HEK293T (cell line): ENCODE data around the gene ZACN.

ENCODE experiments used
- CTCF ChIA-PET: fragments of 350-600 bp; formaldehyde crosslinking; extraction: SDS; loops from one replicate; lab custom pipeline; 2021; ENCODE audit warnings: antibody characterized with exemption, inconsistent platforms; lab: Yijun Ruan, JAX
- POLR2A ChIA-PET: fragments of 350-600 bp; formaldehyde crosslinking; extraction: SDS; loops from one replicate; lab custom pipeline; 2020; ENCODE audit warnings: antibody characterized with exemption, inconsistent platforms; lab: Yijun Ruan, JAX
- DNase-seq: peaks from one replicate; pipeline ENCODE4 v3.0.0; 2012; ENCODE audit warnings: mixed read lengths; ENCODE audit errors: extremely low spot score
- ARNT ChIP-seq: fragments of 450-650 bp; IDR thresholded peaks from 2 replicates; pipeline ENCODE4 v1.6.1; 2017; ENCODE audit warnings: mild to moderate bottlenecking
- BHLHE40 ChIP-seq: fragments of 450-650 bp; IDR thresholded peaks from 2 replicates; pipeline ENCODE4 v1.6.1; 2016; ENCODE audit warnings: mild to moderate bottlenecking, moderate library complexity, borderline replicate concordance
- CTBP1 ChIP-seq: fragments of 450-650 bp; IDR thresholded peaks from 2 replicates; pipeline ENCODE4 v1.6.1; 2016; ENCODE audit warnings: borderline replicate concordance
- ELF4 ChIP-seq: fragments of 450-650 bp; IDR thresholded peaks from 2 replicates; pipeline ENCODE4 v1.6.1; 2017; ENCODE audit warnings: antibody characterized with exemption
- FOXA1 ChIP-seq: fragments of 450-650 bp; IDR thresholded peaks from 2 replicates; pipeline ENCODE4 v1.6.1; 2016; ENCODE audit warnings: mild to moderate bottlenecking
- FOXK2 ChIP-seq: fragments of 450-650 bp; IDR thresholded peaks from 2 replicates; pipeline ENCODE4 v1.6.1; 2016; ENCODE audit warnings: mild to moderate bottlenecking
- FOXM1 ChIP-seq: fragments of 450-650 bp; IDR thresholded peaks from 2 replicates; pipeline ENCODE4 v1.6.1; 2017; ENCODE audit warnings: mild to moderate bottlenecking, borderline replicate concordance
- HDGF ChIP-seq: fragments of 450-650 bp; IDR thresholded peaks from 2 replicates; pipeline ENCODE4 v1.6.1; 2017; ENCODE audit warnings: antibody characterized with exemption, borderline replicate concordance
- L3MBTL2 ChIP-seq: fragments of 450-650 bp; conservative IDR thresholded peaks from 2 replicates; pipeline ENCODE4 v1.6.1; 2016; ENCODE audit warnings: mild to moderate bottlenecking
- LEF1 ChIP-seq: fragments of 450-650 bp; IDR thresholded peaks from 2 replicates; pipeline ENCODE4 v1.6.1; 2017; ENCODE audit warnings: mild to moderate bottlenecking, borderline replicate concordance
- NFRKB ChIP-seq: fragments of 450-650 bp; IDR thresholded peaks from 2 replicates; pipeline ENCODE4 v1.6.1; 2016; ENCODE audit warnings: mild to moderate bottlenecking, moderate library complexity
- SP1 ChIP-seq: fragments of 450-650 bp; IDR thresholded peaks from 2 replicates; pipeline ENCODE4 v1.6.1; 2017
- SUZ12 ChIP-seq: fragments of 450-650 bp; IDR thresholded peaks from 2 replicates; pipeline ENCODE4 v1.6.1; 2016; ENCODE audit warnings: mild to moderate bottlenecking
- TARDBP ChIP-seq: fragments of 450-650 bp; IDR thresholded peaks from 2 replicates; pipeline ENCODE4 v1.6.1; 2016
- ZNF384 ChIP-seq: fragments of 450-650 bp; IDR thresholded peaks from 2 replicates; pipeline ENCODE4 v1.6.1; 2016
- TF ChIP-seq, protein P1 (sequence below): fragments of 450-650 bp; IDR thresholded peaks from 2 replicates; pipeline ENCODE4 v1.6.1; 2016

Gene ZACN

DNA sequence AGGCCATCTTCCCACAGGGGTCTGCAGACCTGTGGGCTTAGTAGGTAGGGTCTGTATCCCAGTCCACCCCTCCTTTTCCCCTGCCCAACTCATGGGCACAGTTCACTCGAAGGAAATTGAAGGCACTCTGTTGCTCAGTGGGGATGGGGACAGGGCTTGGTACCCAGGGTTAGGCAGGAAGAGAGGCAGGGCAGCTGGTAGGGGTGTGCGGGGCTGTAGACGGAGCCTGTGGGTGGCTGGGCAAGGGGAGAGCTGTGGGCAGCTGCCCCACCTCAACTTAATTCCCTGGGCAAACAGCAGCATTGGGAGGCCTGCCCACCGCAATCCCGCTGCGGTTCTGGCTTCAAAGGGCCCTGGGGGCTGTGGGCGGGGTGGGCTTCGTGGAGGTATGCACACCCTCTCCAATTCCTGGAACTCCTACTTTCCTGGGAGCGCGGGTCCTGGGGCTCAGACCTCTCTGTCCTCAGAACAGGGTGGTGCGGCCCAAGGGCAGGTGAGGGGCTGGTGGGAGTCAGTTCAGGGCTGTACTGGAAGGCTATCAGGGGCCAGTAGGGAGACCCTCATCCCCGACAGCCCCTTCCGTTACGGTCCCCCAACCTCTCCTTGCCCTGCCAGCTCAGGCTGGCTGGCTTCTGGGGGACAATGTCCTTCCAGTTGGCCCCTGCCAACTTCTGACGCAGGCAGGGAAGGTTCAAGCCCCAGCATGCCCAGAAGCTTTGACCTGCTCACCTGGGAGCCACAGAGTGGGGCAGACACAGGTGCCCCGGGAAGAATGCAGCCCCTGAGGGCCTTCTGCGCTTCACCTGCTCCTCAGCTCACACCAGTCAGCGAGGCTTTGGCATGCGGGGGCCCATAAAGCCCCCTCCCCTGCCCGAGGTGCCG, 53.0 kb downstream of the ZACN start:
- ChIA-PET POLR2A (no interaction called here), CTCF (no interaction called here)
- no peak for DNase-seq
- TF ChIP-seq TARDBP (no peak), NFRKB (no peak), FOXA1 (no peak), CTBP1 (no peak), FOXK2 (no peak), ELF4 (no peak), SP1 (no peak), ZNF384 (no peak), SUZ12 (no peak), ARNT (no peak), BHLHE40 (no peak), LEF1 (no peak), HDGF (no peak), L3MBTL2 (no peak), FOXM1 (no peak)
- TF ChIP-seq, protein P1, sequence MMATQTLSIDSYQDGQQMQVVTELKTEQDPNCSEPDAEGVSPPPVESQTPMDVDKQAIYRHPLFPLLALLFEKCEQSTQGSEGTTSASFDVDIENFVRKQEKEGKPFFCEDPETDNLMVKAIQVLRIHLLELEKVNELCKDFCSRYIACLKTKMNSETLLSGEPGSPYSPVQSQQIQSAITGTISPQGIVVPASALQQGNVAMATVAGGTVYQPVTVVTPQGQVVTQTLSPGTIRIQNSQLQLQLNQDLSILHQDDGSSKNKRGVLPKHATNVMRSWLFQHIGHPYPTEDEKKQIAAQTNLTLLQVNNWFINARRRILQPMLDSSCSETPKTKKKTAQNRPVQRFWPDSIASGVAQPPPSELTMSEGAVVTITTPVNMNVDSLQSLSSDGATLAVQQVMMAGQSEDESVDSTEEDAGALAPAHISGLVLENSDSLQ = no peak
